HG03095 (cell line): ENCODE measurements around the gene ITGAL.
"Not testable (repeated sequence)": the region's sequence is repeated elsewhere in the genome, so short reads cannot be mapped to it uniquely, and the experiment has no call there.

Source experiments
- ATAC-seq: cut with Tn5 transposase; IDR thresholded peaks from one replicate; pipeline ENCODE4 v1.9.1; 2021; ENCODE audit warnings: moderate library complexity; ENCODE audit not compliant: unreplicated experiment

The ITGAL gene

DNA sequence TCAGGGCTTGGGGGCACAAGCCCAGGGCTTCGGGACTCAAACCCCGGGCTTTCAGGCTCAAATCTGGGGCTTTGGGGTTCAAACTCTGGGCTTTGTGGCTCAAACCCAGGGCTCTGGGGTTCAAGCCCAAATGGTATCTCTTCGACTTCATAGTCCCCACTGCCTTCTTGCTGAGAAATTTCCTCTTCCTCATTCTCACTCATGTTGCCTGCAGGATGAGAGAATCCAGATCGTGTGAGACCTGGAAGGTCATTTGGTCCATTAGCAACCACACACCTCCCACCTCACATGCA, 53.2 kb downstream of the ITGAL start:
- no peak for ATAC-seq

DNA sequence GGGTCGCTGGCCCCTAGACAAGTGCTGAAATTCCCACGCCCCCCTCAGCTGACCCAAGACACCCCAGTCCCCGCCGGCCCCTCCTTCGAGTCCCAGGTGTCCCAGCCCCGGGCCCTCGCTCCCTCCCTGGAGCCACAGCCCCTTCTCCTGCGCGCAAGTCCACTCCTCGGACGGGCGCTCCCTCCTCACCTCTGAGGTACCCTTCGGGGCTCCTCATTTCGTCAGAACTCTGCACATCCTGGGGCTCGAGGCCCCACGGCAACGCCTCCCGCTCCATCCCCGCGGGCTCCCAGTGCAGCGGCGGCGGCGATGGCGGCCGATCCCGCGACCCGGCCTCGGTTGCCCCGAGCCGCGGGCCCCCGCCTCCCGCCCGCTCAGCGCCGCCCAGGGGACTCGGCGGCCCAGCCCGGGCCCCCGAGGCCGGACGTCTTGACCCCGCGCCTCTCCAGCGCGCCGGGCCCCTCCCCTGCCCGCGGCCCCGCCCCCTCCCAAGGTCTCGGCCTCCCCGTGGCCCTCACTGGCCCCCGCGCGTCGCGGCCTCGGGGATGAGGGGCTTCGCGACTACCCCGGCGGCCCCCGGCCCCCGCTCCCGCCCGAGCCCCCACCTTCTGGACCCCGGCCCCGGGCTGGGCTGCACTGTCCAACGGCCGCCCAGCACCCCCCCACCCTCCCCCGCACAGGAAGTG, 53.7 kb downstream of the ITGAL start, which contains the start of gene ZNF768:
Gene ZNF768, minus strand, starts transcription at position 430 of the 686 bp plus-strand sequence. Its CDS starts 153 bp downstream, at position 277.
- ATAC-seq, result peak; percentile 14

DNA sequence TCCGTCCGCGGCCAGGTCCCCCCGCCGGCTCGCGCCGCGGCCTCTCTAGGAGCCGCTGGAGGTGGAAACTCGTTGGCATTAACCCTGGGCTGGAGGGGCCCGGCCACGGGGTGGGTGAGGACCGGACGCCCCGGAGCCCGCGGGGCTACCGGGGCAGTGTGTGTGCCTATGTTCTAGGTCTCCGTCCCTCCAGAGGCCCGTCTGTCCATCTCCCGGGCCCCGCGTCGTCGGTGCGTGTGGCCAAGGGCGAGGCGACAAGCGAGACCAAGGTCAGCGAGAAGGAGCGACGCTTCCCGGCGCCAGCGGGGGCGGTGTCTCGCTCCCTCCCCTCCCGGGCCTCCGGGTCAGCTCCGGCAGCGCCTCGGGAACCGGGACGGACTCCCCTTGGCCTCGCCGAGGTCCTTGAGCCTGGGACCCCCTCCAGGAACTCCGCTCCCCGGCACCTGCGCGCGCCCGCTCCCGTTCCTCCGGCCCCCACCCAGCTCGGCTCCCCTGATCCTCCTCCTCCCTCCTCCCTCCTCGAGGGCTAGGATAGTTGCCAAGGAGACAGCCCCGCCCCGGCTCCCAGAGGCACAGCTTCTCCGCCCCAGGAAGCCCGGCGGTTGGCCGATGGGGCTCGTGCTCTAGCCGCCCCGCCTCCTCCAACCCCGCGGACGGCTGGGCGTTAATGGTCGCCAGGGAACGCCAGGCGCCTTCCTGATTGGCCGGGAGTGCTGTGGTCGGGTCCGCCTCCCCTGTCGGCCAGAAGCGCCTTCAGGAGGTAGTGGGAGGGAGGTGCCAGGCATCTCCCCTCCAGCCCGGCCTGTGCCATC, 54.5 kb downstream of the ITGAL start:
- peak; percentile 70 for ATAC-seq

DNA sequence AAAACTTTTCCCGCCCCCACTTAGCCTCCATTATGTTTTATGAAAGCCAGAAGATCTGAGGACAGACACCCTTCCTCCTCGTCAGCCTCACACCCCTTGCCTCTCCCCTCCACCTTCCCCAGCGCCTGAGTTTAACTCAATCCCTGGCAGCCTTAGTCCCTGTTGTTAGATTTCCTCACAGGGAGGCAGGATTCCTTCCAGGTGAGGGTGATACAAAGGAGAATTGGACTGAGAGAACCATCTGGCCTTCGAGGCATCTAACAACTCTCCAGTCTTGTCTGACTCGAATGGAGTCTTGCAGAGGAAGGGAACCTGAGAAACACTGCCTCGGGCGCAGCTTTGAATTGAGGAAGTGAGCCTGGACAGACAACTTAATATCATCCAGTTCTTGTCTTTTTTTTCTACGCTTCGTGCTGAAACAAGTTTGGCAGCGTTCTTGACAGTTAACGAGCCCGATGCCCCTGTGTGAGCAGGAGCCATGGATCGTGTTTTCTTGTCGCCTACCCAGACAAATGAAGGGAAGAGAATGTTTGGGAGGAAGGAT, 55.2 kb downstream of the ITGAL start:
- ATAC-seq, result no peak

DNA sequence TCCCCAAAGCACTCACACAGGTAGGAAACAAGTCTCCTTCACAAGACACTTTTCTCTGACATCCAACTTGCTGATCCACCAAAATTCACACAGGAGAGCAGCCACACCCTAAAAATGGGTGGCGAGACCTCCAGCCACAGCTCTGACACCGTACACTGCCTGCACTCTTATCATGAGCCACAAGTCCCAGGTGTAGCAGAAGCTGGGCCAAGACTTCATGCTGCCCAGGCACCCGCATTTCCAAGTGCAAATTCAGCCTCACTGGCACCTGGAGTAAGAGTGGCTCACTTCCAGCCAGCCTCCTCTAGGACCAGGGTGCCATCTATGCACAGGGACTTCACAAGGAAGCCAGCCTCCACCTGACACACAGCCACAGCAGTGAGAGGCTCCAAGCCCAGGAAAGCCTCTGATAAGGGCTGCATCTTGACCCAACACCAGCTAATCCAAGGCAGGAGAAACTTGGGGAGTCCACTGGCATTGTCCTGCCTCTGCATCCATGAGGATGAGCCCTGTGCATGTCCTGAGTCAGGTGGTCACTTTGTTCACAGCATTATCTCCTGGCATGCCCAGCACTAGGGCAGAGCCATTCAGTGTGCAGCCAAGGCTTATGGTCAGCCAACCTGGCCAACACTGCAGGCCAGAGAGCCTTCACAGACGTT, 56.4 kb downstream of the ITGAL start:
- ATAC-seq, result no peak

DNA sequence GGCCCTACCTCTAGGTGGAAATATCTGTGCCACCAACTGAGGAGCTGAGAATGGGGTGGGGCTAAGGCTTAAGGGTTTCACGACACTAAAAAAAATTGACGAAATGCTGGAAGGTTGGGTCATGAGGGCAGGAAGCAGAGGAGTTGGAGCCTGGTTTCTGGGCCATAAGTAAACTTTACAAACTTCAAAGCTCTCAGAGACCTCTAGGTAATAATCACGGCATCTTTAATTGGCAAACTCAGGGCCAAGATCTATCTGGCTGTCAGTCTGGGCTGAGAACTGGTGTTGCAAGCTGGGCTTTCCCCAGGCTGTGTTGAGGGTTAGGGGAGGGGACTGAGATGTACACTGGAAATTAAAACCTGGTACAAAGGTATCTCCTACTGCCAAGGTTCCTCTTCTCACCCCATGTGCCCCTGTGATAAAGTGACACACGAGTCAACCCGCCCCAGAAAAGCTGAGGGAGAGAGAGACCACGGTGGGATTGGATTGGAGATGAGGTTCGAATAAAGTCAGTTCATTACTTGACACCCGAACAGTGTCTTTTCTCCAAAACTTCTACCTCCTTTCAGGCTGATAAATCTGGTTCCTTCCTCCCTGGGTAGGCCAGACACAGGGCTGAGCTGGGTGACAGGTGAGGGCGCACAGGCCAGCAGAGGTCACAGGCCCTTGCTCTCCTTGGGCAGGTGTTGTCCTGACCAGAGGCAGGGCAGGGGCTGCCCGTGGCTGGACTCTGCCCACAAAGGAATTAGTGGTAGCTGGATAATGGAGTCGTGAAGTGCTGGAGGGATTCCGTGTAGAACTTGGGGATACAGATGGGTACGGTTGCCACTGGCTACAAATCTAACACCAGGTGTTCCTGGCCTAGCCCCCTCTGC, 57.9 kb downstream of the ITGAL start:
- ATAC-seq, result no peak

DNA sequence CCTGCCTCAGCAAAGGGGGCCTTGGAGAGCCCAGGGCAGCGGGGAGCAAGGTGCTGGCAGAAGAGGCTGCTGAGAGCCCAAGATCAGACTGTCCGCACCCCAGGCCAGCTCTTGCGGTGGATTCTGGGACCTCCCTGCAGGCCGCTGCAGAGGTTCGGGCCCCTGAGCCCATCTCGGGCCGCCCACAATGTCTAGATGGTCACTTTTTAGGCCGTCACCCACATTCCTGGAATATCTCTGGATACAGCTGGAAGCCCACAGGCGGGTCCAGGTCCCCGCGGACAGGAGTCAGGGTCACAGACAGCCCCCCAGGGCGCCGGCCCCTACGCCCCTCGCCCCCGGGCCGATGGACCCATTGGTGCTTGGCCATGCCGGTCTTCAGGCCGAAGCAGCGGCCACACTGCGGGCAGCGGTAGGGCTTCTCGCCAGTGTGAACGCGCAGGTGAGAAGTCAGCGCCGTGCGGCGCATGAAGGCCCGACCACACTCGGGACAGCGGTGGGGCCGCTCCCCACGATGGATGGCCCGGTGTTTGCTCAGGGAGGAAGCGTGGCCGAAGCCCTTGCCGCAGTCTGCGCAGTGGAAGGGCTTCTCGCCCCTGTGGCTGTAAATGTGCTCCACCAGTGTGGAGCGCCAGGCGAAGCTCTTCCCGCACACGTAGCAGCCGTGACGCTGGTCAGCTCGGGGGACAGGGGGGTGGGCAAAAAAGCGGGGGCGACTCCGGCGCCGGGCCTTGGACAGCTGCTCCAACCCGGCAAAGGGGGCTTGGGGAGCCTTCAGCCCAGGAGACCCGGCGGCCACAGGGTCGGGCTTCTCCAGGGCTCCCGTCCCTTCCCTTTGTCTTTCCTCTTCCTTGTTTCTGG, 60.0 kb downstream of the ITGAL start:
- ATAC-seq, result no peak

DNA sequence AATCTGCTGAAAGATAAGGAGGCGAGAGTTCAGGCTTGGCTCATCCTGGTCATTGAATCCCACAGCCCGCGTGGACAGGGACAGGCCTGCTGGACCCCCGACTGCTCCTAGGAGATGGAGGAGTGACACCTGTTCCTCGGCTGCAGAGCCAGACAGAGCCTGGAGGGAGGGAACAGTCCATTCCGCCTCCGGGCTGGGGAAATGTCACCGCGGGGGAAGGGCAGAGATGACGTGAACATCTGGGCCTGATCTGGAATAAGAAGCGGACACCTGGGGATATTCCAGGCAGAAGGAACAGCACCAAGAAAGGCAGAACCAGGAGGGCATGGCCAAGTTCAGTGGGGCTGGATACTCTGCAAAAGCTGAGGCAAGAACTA, 60.6 kb downstream of the ITGAL start:
- ATAC-seq, result no peak

DNA sequence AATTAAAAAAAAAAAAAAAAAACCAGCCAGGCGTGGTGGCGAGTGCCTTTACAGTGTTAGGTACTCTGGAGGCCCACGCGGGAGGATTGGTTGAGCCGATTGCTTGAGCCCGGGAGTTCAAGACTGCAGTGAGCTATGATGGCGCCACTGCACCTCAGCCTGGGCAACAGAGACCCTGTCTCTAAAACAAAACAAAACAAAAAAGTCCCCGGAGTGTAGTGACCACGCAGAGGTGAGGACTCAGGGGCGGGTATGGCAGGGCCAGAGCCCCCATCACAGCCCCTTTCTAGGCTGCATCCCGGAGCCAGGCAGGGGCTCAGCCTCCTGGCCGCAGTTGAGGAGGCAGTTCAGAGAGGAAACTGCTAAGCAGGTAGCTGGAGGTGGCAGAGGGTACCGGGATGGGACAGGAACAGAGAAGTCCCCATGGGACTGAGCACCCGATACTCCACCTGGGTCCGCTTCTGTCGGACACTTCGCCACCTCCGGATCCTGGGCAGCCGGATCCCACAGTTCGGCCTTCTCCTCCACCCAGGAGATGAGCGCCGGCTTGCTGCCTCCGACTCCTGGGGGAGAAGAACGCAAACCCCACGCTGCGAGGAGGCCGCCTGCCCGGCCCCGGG, 61.3 kb downstream of the ITGAL start:
- peak; percentile 9 for ATAC-seq

DNA sequence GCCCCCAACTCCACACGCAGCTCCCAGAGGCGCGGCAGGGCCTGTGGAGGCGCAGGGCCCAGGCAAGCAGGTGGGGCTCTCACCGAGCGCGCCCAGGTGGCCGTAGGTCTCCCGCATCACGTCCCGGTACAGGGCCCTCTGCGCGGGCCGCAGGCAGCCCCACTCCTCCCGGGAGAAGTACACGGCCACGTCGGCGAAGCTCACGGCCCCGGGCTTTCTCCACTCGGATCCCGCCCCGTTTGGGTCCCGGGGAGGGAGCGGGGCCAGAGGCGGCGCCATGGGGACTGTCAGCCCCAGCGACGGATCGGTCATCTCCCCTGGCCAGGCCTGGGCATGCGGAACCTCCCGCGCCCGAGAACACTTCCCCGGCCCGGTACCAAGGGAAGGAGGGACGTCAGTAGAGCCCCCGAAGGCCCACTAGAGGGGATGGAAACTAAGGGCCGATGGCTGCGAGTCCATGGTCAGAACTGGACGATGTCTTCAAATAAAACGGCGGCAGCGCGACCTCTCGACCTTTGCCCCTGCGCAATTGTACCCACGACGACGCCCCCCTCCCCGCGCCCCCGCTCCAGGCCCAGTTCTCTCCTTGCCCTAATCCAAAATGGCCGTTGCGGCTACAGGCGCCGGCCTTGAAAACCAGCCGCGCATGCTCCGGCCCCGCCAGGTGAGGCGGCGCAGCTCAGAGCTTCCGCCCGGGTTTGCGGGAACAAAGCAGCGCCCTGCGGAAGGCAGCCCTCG, 62.0 kb downstream of the ITGAL start, which contains the start of gene ZNF747:
Gene ZNF747, minus strand, starts transcription at position 491 of the 738 bp plus-strand sequence. Its CDS starts 179 bp downstream, at position 312.
- peak; percentile 46 for ATAC-seq

DNA sequence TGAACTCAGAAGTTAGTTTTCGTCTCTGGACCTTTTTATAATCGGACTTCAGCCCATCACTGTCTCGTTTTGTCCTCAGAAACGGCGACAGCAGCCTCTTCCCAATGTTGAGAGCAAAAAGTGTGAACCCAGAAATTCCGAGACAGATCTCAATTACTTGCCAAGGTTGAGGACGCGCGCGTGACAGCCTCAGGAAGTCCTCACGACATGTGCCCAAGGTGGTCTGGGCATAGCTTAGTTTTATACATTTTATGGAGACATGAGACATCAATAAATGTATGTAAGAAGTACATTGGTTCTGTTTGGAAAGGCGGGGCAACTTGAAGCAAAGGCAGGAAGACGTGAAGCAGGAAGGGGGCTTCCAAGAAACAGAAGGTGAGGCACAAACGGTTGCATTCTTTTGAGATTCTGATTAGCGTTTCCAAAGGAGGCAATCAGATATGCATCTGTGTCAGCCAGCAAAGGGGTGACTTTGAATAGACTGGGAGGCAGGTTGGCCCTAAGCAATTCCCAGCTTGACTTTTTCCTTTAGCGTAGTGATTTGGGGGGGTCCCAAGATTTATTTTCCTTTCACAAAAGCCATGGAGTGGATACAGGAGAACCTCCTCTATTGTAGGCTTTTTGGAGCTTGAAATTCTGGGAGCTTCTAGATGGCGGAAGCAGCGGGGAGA, 62.7 kb downstream of the ITGAL start:
- ATAC-seq, result no peak

DNA sequence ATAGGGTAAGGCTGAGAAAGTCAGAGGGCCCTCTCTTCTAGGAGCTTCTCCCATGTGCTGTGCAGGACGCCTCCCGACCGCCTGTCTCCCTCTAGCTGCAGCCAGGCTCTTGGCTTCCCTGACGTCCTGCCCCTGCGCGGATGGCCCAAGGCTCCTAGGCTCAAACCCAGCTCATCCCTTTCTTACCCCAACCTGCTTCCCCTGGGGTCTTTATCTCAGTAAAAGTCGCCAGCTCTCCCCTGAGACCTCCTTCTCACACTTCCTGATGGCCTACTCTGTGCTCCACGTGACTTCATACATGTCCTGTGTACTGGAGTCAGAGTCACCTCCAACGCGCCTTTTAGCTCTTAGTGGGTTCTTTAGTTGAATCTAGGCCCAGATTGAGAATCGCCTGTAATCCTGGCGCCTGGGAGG, 63.2 kb downstream of the ITGAL start:
- ATAC-seq, result peak; percentile 43

DNA sequence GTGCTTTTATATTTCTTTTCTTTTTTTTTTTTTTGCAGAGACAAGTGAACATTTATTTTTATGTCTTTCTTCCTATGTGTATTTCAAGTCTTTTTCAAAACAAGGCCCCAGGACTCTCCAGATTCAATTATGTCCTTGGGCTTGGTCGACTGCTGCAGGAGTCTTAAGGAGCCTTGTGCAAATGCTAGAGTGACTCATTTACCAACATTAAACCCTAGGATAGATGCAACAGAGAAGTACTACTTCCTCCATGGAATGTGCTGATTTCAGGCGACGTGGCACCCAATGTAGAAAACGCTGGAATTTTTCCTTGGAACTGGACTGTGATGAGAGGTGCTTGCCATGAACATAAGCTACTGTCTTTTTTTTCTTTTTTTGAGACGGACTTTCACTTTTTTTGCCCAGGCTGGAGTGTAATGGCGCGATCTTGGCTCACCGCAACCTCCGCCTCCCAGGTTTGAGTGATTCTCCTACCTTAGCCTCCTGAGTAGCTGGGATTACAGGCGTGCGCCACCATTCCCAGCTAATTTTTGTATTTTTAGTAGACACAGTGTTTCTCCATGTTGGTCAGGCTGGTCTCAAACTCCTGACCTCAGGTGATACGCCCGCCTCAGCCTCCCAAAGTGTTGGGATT, 64.0 kb downstream of the ITGAL start:
- not testable (repeated sequence) for ATAC-seq

DNA sequence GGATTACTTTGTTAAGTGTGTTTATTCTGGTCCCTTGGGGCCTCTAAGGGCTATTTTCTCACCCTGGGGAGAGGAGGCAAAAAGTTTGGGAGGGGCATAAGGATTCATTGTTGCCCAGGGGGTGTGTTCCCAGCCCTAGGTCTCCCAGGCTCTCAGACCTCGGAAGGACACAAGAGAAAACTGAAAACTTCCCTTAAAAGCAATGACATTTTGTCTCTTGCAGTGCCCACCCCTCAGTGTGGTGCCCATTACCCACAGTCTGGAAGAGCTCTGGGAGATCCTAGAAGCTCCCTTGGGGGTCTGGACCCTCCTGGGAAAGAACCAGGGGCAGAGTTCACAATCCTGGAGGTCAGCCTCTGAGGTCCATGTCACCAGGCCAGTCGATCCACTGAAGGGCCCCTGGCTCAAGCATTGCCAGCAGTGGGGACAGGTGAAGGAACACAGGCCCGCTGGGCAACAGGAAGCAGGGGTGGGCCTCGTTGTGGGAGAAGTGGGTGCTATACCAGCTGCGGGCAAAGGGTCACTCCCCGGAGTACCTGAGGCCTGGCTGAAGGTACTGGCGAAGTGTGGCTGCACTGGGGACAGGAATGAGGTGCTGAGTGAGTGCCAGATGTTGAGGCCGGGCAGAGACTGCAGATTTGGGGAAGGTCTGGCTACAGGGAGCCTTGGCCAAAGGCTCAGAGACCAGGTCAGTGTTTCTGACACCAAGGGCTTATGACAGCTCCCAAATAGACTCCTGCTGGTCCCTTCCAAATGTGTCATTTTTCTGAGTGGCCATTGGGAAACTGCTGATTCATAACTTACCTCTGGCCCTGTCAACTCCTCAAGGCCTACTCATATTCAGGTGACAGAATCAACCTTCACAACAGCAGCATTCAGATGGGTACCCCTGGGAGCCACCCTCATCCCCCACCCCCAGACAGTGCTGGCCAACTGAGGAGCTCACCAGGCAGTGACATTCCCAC, 66.7 kb downstream of the ITGAL start:
- no peak for ATAC-seq

DNA sequence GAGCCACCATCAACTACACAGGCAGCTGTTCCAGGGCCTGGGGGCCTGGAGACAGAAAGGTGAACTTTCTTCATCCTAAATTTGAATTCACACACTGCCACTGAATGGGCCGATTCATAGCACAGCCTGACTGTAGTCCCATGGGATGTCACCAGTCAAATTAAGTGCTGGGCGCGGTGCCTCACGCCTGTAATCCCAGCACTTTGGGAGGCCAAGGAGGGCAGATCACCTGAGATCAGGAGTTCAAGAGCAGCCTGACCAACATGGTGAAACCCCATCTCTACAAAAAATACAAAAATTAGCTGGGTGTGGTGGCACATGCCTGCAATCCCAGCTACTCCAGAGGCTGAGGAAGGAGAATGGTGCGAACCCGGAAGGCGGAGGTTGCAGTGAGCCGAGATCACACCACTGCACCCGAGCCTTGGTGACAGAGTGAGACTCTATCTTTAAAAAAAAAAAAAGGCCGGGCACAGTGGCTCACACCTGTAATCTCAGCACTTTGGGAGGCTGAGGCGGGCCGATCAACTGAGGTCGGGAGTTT, 67.5 kb downstream of the ITGAL start:
- ATAC-seq, result not testable (repeated sequence)

DNA sequence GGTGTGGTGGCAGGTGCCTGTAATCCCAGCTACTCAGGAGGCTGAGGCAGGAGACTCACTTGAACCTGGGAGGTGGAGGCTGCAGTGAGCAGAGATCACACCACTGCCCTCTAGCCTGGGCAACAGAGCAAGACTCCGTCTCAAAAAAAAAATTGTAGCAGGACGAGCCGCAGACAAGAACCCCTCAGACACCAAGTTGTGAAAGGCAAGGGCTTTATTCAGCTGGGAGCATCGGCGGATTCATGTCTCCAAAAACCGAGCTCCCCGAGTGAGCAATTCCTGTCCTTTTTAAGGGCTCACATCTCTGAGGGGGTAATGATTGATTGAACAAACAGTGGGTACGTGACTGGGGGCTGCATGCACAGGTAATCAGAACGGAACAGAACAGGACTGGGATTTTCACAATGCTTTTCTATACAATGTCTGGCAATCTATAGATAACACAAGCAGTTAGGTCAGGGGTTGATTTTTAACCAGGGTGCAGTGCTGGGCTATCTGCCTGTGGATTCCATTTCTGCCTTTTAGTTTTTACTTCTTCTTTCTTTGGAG, 68.4 kb downstream of the ITGAL start:
- not testable (repeated sequence) for ATAC-seq
